Left ventricle myocardium inferior (tissue), 1 donor: ENCODE data around the gene BOK. TPM values are rescaled to one million over a fixed set of nuclear protein-coding genes. Genes with fewer than 3 reads are reported as not detected.

ENCODE experiments used
- DNase-seq: peaks from one replicate; pipeline ENCODE4 v3.0.0-alpha.2; 2020
- H3K27ac ChIP-seq: fragments of 200-600 bp; replicated peaks from 2 replicates; pipeline ENCODE4 v1.8.0; 2021
- H3K27me3 ChIP-seq: fragments of 200-600 bp; 2 replicates; pipeline ENCODE4 v1.8.0; 2021; ENCODE audit warnings: low read depth
- H3K36me3 ChIP-seq: fragments of 200-600 bp; 2 replicates; pipeline ENCODE4 v1.8.0; 2021
- H3K4me1 ChIP-seq: fragments of 200-600 bp; 2 replicates; pipeline ENCODE4 v1.8.0; 2021
- H3K4me3 ChIP-seq: fragments of 200-600 bp; 2 replicates; pipeline ENCODE4 v1.8.0; 2021; ENCODE audit warnings: mild to moderate bottlenecking, moderate library complexity
- H3K9me3 ChIP-seq: fragments of 200-600 bp; replicated peaks from 2 replicates; pipeline ENCODE4 v1.8.0; 2021
- intact Hi-C: fragments of 100-400 bp; cut with micrococcal nuclease; formaldehyde crosslinking; loops from one replicate; pipeline ENCODE4 v1.11.0; 2022
- total RNA-seq: library from RNA; stranded (reverse); fragmentation: NEBNext Ultra II Directional; extraction: Animal tissue kit (Norgen Biotek cat#: 25700); gene quantifications from one replicate; pipeline ENCODE4 v1.2.1, GENCODE V29; 2021
- TF ChIP-seq, protein P1 (sequence below): fragments of 200-600 bp; IDR thresholded peaks from 2 replicates; pipeline ENCODE4 v1.8.0; 2021; ENCODE audit warnings: antibody characterized with exemption, mild to moderate bottlenecking, borderline replicate concordance
- donor health status: DM: no; HTN: yes; CAD: no; lungs with severe emphysema.

Gene BOK
- total RNA-seq, 1 donor from 2014 or later = 2.4 TPM

DNA sequence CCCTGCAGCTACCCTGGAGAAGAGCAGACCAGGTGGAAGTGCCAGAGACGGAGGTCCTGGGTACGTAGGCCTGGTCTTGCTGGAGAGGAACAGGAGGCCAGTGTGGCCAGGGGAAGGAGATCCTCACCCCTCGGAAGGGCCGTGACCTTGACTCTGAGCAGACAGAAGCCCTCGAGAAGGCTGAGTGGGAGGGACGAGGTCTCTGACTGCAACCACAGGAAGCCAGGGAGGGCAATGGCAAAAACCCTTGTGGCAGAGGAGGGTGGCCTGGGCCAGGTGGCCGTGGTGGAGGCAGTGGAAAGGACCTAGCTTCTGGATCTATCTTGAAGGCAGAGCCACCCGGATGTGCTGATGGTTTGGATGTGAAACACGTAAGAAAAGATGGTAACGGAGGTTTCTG is 50.3 kb downstream of the BOK start:
- Histone ChIP-seq H3K4me1 (peaks cover 46% of the 10 kb centered on the region), H3K27ac (no peak overlapping the region), H3K27me3 (no peaks in the 10 kb centered on the region), H3K4me3 (no peak overlapping the region), H3K36me3 (peaks cover 35% of the 10 kb centered on the region), H3K9me3 (no peaks in the 10 kb centered on the region)
- TF ChIP-seq, protein P1, sequence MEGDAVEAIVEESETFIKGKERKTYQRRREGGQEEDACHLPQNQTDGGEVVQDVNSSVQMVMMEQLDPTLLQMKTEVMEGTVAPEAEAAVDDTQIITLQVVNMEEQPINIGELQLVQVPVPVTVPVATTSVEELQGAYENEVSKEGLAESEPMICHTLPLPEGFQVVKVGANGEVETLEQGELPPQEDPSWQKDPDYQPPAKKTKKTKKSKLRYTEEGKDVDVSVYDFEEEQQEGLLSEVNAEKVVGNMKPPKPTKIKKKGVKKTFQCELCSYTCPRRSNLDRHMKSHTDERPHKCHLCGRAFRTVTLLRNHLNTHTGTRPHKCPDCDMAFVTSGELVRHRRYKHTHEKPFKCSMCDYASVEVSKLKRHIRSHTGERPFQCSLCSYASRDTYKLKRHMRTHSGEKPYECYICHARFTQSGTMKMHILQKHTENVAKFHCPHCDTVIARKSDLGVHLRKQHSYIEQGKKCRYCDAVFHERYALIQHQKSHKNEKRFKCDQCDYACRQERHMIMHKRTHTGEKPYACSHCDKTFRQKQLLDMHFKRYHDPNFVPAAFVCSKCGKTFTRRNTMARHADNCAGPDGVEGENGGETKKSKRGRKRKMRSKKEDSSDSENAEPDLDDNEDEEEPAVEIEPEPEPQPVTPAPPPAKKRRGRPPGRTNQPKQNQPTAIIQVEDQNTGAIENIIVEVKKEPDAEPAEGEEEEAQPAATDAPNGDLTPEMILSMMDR = no peak
- no peak for DNase-seq
- intact Hi-C loops = no loop called here

DNA sequence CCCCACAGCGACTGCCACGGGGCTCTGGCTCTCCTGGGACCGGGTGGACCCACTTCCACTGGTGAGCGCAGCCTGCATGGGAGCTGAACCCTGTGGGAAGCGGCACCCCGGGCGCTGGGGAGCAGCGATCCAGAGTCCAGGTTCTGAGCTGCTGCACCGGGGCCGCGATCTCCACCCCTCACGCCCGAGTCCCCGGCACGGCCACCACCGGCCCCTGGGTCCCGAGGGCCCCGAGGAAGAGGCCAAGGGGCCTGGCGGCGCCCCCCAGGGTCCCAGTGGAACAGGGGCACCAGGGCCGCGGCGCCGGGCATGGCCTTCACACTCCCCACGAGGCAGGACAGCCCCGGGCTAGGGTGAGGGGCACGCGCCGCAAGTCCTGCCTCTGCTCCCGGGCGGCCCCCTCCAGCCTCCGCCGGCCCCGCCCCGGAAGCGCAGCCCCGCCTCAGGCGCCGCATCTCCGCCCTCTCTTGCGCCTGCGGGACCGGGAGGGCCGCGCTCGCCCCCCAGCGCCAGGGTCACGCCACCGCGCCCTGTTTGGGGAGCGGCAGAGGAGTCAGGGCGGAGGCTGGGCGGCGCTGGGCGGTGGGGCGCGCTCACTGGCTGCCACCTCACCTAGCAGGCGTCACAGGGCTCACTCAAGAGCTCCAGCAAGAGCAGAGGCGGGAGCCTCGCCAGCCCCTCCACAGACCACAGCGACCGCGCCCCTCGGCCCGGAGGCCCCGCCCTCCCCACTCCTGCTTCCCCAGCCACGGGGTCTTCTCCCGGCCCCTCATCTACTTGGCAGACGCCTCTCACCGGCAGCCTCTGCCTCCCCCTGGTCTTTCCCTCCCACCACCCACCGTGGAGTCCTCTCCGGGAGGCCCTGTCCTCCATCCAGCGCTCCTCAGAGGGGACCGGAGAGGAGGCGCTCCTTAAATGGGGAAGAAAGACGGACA is 51.6 kb downstream of the BOK start:
- TF ChIP-seq, protein P1 = peak; percentile 81
- Histone ChIP-seq H3K27ac (peak overlapping the region; percentile 87), H3K9me3 (no peaks in the 10 kb centered on the region), H3K27me3 (no peaks in the 10 kb centered on the region), H3K36me3 (peaks cover 23% of the 10 kb centered on the region), H3K4me1 (peaks cover 47% of the 10 kb centered on the region), H3K4me3 (peak overlapping the region; percentile 78)
- peak; percentile 86 for DNase-seq
- intact Hi-C loops = no loop called here

DNA sequence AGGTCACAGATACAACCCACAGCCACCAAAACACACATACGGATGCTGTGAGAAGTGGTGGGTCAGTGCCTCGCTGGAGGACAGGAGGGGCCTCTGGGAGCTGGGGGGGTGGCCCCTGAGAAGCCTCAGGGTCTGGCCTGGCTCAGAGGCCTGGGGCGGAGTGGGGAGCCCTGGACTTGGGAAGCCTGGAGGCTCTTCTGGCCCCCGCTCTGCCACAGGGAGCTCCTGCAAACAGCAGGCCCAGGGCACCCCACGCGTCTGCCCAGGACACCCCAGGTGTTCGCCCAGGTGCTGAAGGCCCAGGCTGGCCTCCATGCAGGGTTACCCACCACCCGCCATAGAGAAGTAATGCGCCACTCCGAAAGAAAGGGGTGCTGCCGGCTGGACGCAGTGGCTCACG is 52.5 kb downstream of the BOK start:
- Histone ChIP-seq H3K27ac (peak overlapping the region; percentile 87), H3K4me1 (peaks cover 54% of the 10 kb centered on the region), H3K4me3 (no peak overlapping the region), H3K27me3 (no peaks in the 10 kb centered on the region), H3K36me3 (peaks cover 13% of the 10 kb centered on the region), H3K9me3 (no peaks in the 10 kb centered on the region)
- no peak for DNase-seq
- TF ChIP-seq, protein P1 = no peak
- intact Hi-C loops = no loop called here

DNA sequence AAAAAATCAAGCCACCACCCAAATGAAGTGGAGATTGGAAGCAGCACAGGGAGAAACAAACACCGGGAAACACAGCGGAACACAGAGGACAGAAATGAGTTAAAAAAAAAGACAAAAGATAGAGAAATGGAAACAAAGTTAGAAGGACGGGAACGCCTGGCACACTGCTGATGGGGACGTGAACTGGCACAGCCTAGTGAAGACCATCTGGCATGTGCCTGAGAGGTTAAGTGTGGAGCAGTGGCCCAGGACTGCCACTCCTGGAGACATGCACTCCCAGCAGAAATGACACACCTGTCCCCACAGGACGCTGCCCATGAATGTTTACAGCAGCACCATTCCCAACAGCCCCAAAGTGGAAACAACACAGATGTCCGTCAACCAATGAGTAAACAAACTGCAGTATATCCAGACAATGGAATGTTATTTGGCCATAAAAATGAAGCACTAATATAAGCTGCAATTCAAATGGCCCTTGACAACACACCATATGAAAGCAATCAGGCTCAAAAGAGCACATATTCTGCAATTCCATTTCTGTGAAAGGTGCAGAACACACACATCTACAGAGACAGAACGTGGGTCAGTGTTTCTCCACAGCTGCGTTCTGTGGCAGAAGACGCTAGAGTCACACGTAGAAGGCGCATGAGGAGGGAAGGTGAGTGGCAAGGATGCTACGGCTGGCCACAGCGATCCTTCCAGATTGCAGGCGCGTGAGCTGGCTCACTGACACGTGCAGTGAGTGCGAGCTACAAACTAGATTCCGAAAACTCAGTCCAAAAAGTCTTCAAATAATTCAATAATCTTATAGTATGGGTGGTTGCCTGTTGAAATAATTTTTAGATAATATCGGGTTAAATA is 53.8 kb downstream of the BOK start:
- Histone ChIP-seq H3K4me3 (no peak overlapping the region), H3K36me3 (peaks cover 8% of the 10 kb centered on the region), H3K9me3 (no peaks in the 10 kb centered on the region), H3K27ac (peak overlapping the region; percentile 87), H3K27me3 (no peaks in the 10 kb centered on the region), H3K4me1 (peaks cover 68% of the 10 kb centered on the region)
- intact Hi-C loops = no loop called here
- TF ChIP-seq, protein P1 = no peak
- no peak for DNase-seq

DNA sequence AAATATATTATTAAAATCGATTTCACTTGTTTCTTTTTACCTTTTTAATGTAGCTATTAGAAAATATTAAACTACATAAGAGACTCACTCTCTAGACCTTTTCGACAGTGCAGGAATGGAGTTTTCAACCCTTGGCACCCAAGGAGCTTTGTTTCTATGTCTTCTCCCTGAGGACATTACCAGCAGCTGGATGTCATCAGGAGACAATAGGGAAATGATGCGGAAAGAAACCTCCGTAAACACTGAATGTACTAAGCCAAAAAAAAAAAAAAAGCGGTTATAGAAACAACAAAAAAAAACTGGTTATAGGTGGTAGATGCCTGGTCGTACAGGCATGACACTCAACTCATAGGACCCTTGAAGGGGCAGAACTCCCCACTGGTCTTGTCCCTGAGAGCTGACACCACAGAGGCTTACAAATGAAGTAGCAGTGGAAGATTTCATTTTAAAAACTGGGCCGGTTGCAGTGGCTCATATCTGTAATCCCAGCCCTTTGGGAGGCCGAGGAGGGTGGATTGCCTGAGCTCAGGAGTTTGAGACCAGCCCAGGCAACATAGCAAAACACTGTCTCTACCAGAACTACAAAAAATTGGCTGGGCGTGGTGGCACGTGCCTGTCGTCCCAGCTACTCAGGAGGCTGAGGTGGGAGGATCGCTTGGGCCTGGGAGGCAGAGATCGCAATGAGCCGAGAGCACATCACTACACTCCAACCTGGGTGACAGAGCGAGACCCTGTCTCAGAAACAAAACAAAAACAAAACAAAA is 54.7 kb downstream of the BOK start:
- DNase-seq = no peak
- no peaks in the 10 kb centered on the region for H3K27me3 ChIP-seq
- no peaks in the 10 kb centered on the region for H3K9me3 ChIP-seq
- H3K4me1 ChIP-seq = peaks cover 76% of the 10 kb centered on the region
- intact Hi-C loops = no loop called here
- TF ChIP-seq, protein P1 = no peak
- peak overlapping the region; percentile 87 for H3K27ac ChIP-seq
- peaks cover 5% of the 10 kb centered on the region for H3K36me3 ChIP-seq
- H3K4me3 ChIP-seq = no peak overlapping the region
